CMK (cell line): Measurements from ENCODE around the gene HOXD3.

Experiments used
- DNase-seq: peaks from one replicate; pipeline ENCODE4 v3.0.0-alpha.2; 2010; ENCODE audit warnings: low read depth

Gene HOXD3

DNA sequence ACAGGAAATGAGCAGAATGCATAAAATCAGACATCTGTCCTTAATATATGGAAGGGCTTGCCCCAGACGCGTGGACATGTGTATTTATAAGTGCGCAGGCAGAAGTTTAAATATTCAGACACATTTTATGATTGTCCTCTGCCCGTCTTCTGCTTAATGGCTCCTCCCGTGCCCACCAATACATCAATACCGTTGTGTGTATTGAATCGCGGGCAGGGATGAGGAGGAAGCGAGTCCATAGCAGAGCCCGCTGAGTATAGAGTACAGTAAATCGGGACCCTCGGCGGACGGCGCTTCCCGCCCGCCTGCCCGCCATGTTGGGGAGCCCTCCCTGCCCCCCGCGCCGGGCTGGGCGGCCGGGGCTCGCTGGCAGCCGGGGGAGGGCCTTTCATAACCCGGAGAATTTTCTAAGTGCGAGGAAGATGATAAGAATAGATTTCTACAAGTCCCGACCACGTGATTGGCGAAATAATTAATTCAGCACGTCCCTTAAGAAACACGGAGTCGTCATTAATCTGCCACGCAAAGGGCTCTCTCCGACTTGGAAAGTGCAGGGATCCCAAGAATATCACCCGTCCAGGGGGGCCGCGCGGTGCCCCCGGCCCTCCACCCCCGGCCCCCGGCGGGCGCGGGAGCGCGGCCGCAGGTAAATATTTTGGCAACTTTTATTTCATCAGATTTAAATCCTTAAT is at the start of gene HOXD3:
HOXD3 (plus strand) TSS at position 501 of the 692 bp plus-strand sequence. CDS start 11,808 bp downstream, outside the sequence.
- DNase-seq = no peak

DNA sequence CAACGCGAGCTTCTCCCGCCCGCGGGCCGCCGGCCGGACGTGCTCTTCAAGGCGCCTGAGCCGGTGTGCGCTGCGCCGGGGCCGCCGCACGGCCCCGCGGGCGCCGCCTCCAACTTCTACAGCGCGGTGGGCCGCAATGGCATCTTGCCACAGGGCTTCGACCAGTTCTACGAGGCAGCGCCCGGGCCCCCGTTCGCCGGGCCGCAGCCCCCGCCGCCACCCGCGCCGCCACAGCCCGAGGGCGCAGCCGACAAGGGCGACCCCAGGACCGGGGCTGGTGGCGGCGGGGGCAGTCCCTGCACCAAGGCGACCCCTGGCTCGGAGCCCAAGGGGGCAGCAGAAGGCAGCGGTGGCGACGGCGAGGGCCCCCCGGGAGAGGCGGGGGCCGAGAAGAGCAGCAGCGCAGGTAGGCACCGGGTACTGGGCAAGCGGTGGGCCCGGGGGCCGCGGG is 49.4 kb upstream of the HOXD3 start:
- no peak for DNase-seq

DNA sequence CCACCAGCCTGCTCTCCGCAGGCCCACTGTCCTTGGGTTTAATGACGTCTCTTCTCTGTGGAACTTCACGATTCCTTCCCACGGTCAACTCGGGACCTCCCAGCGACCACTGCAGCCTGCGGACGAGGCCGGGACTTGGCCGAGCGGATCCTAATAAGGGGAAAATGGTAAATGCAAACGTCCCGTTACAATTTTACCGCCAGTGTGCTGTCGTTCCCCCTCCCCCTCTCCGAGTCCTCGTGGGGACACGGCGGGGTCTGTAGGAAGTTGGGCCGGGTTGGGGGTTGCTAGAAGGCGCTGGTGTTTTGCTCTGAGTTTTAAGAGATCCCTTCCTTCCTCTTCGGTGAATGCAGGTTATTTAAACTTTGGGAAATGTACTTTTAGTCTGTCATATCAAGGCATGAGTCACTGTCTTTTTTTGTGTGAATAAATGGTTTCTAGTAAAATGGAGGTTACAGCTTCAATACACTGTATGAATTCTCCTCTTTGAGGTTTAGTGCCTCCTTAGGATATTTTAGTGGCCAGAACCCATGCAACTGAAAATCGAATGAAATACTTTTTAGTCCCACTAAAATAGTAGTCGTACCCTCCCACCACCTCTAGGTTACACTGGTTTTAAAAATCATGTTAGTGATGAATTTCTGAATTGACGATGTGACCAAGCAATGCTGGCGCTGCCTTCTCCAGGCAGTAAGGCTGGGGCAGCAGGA is 47.8 kb upstream of the HOXD3 start:
- no peak for DNase-seq

DNA sequence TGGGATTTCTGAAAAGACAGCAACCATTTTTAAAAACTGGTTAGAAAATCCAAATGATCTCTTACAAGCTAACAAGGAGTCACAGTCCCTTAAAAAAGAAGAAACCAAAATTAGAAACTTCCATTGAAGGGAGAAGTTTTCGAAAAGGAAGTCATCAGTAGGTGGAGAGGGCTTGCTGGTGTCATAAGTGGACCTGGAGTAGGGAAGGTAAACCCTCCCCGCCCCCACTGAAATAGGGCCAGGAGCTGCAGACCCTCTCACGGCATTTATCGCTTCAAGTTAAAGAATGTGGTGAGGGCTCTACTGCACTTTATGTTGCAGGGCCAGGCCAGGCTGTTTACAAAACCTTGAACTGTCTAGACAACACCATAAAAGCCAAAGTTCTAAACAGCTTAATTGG is 47.2 kb upstream of the HOXD3 start:
- DNase-seq = no peak

DNA sequence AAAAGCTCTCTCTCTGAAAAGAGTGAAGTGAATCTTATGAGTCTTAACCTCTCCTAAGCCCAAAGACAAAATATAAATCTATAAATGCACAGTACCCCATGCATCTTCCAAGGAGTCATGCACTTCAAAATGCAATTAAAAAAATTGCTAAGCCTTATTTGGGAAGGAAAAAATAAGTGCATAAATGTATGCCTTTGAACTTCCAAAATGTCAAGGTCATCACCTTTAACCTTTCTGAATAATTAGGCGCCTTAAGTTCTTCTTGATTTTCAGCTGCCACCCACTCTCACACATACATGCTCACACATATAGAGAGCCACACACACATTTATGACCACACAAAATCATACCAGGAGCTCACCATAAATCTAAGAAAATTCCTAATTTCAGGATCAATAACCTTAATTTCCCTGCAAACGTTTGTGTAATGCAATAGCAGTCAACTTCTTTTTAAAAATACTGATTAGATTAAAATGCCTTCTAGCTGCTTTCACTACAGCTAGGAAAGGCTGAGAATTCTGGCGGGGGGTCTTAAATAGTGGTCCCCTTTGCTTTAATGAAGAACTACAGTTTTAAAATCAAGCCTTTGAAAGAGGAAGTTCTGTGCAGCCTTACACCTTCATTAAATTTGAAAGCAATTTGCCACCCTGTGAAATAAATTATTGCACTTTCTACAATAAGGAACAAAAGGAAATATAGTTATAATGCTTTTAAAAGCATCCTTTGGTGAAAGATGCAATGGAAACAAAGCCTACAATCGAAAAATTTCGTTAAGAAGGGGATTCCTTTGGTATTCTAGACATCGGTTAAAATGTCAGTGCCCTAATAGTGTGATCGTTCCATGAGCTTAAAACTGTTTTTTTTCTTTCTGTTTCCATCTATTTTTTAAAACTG is 46.4 kb upstream of the HOXD3 start:
- DNase-seq = no peak

DNA sequence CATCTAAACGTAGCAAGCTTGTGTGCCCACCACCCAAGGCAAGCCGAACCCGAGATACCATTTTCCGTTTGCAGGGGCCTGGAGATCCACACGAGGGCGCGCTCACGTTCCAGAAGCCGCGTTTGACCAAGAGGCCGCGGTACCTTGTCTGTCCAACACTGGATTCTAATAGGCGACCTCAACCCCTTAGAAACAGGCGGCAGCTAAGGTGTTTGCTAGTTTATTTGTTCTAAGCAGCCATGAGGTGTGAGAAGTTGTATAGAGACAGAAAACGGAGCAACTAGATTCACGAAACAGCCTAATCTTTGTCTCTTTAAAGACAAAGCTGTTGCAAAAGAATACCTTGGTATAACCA is 45.8 kb upstream of the HOXD3 start:
- no peak for DNase-seq

DNA sequence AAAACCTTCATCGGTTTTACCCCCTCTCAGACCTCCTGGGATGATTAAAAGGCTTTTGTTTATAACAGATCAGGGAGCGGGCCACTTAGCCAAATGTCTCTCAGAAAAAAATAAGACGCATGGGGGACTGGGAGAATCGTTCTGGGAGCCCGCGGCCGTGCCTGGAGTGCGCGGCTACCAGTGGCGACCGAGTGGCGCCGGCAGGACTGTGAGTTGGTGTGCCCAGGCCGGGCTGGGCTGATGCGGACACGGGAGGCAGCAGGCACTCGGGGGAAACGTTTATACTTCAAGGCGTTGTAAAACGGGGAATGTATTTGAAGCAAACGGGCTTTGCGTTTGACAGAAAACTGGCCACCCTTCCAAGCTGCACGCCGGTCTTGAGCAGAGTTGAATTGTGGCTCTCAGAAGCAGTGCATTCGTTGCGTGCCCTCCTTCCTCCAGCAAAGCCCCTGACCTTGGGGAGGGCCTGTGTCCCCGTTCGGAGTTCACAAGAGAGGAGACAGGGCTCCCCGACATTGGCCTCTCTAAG is 45.2 kb upstream of the HOXD3 start:
- DNase-seq = no peak

DNA sequence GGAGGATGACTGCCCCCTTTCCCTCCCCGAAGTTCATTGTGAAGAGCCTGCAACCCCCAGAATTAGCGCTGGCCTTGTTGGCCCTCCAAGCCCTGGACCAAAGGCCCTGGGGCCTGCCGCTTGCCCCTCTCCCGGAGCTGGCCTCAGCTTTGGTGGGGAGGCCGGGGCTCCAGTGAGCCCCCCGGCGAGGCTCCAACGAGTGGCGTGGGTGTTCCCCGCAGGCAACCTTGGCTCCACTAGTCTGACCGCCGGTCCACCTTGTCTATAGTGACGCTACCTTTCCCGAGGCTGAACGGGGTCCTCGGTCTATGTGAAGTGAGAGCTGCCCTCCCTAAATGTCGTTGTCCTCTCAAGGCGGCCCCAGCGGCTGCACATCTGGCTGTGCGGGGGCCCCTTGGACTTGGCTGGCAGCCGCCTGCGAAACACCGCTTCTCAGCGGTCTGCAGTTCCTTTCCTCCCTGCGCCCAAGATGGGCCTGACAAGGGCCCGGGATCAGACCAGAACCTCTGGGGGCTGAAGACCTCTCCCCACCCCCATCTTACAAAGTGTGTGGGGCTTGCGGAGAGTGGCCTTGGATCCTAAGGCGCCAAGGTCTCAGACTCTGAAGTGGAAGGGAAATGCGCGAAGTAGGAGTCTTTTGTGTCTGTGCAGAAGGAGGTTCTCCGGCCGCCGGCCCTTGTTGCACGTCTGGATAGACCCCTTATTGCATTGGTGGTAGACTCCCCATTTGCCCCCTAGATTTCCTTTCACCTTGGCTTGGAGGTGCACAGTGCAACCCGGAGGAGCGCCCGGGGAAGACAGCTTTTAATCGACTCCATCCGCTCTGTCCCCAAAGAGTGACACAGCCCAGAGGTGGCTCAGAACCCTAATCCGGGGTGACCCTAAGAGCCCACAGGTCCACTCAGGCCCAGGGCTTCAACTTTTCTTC is 44.5 kb upstream of the HOXD3 start:
- DNase-seq = no peak

DNA sequence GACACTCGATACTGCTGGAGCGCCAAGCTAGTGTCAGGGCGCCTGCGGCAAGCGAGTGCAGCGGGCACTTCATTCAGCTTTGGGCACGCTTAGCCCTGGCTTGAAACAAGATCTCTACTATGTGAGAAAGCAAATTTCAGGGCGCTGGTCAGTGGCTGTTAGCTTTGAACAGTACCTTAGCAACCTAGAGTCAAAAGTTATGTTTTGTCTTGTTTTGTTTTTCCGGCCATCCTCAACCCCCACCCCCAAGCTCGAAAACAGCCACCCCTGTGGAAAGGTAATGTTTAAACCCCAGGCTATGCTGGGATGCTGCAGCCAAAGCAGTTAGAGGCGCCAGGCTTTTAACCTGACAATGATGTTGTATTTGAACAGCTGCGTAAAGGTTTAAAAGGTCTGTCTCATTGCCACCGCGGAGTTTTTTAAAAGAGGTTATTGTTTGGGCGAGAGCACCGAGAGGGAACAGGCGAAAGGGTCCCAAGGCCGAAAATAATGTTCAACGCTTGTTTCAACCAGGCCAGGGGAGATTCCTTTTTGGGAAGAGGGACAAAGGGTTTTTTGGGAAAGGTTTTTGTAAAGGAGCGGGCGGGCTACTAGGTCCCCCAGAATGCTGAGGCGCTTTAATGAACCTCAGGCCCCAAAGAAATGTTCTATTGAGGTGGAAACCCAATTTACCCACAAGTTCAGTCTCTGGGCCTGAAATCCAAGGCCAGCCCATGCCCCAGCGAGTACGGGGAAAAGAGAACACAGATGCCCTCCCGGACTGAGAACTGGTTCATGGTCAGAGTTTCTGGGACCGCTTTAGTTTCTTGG is 42.8 kb upstream of the HOXD3 start:
- no peak for DNase-seq

DNA sequence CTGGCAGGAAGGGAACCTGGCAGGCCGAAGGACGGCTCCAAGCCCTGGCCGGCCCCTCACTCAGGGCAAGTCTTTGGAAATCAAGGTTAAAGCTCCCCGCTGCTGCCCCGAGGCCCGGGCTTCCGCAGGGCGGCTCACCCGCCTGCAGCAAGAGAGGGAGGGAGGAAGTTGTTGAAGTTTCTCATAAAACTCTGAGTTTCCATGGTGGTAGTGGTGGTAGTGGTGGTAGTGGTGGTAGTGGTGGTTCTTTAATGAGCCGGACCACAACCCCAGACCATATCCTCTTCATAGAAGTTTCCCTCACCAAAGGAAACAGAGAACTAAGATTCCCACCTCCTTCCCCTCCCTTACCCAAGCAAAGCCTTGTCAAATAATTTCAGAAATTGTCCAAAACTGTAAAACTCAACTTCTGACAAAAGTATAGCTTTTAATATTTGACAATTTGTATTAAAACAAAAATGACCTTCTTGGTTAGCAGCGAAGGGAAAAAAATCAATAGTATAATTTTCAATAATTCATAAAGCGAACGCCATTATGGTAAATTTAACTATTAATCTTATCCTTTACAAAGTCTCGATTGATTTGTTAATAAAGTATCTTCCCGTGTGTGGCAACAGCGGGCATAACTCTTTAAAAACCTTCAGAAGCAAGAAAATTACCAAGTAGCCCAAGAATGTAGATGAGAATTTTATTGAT is 42.0 kb upstream of the HOXD3 start:
- DNase-seq = no peak

DNA sequence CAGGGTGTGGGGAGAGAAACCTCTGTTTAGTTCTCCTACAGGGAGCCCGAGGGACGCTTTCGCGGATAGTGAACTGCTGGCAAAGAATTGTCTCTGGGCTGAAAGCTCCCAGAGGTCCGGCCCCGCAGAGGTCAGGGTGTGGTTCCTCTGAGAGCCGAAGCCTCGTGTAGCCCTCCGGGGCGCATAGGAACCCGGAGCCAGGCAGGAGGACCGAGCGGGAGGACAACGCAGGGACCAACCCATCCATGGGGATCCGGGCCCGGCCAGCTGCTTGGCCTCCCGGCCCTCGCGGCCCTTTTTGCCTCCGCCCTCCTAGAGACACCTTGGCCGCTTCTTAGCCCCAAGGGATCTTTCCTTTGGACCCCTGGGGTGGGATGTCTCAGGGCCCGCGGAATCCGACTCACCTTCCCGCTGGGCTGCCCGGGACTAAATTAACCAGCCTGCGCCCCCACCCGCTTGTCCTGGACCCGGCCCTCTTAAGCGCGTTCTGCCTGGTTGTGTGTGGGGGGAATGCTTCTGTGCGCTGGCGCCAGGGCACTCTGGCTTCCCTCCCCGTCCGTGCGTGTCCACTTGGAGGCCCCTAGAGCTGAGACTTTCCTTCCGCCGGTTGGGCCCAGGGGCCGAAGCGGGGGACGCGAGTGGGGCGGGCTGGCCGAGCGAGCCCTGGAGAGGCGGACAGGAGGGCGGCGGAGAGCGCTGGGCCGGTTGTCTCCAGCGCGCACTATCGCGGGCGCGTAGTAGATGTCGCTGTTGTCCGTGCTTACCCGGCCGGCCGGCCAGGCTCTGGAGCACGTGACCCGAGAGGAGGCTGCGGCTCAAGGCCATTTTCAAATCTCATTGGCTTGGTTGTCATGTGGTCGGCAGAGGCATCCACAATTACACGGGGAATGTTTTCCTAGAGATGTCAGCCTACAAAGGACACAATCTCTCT is 41.0 kb upstream of the HOXD3 start, which contains the start of gene HOXD10:
HOXD10 (plus strand) TSS at position 896 of the 931 bp plus-strand sequence. CDS start 56 bp downstream, outside the sequence.
- DNase-seq = no peak

DNA sequence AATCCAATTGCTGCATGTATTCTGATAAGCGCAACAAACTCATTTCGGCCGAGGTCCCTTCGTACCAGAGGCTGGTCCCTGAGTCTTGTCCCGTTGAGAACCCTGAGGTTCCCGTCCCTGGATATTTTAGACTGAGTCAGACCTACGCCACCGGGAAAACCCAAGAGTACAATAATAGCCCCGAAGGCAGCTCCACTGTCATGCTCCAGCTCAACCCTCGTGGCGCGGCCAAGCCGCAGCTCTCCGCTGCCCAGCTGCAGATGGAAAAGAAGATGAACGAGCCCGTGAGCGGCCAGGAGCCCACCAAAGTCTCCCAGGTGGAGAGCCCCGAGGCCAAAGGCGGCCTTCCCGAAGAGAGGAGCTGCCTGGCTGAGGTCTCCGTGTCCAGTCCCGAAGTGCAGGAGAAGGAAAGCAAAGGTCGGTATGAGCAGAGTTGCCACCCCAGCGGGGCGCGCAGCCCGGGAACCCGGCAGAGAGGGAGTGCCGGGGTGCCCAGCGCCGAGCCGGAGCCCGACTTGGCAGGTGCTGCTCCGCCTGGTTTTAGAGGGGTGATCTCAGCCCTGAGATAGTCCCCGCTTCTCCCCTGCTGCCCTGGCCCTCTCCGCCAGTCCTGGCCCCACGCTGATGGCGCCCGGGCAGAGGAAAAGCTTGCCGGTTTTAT is 39.8 kb upstream of the HOXD3 start:
- no peak for DNase-seq

DNA sequence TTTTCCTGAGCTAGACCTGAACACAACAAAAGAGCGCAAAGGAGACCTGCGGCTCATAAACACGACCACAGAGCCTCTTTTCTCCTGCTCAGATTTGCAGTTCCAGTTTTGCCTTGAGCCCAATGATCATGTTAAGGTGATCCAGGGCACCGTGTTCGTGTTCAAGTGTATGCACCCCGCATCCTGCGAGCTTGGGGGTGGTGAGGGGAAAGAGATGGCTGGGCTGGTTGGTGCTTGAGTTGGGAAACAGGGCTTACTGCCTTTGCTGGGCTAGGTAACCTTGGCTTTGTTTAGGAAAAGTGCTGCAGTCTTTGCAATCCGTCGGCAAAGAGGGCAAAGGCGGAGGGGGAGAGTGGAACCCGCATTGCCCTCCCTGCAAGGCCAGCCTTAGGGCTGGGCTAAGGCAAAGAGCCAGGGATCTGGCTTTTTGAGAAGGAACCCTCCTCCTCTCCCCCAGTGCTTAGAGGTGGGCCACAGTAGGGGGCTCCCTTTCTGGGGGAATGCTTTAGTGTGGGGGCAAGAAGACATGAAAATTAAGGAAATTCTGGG is 39.2 kb upstream of the HOXD3 start:
- DNase-seq = no peak

DNA sequence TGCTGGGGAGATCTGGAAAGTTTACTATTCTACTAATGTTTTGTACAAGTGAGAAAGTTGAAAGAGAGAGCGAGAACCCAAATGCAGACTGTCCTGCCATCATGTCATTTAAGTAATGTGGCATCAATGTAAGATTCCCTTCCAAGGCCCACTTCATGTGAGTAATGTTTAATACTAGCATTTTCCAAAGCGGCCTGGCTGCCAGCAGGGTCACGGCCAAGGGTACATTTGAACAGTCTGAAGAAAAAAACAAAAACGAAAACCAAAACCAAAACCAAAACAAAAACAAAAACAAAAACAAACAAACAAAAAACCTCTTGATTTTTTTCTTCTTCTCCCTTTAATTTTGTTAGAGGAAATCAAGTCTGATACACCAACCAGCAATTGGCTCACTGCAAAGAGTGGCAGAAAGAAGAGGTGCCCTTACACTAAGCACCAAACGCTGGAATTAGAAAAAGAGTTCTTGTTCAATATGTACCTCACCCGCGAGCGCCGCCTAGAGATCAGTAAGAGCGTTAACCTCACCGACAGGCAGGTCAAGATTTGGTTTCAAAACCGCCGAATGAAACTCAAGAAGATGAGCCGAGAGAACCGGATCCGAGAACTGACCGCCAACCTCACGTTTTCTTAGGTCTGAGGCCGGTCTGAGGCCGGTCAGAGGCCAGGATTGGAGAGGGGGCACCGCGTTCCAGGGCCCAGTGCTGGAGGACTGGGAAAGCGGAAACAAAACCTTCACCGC is 38.3 kb upstream of the HOXD3 start:
- DNase-seq = no peak

DNA sequence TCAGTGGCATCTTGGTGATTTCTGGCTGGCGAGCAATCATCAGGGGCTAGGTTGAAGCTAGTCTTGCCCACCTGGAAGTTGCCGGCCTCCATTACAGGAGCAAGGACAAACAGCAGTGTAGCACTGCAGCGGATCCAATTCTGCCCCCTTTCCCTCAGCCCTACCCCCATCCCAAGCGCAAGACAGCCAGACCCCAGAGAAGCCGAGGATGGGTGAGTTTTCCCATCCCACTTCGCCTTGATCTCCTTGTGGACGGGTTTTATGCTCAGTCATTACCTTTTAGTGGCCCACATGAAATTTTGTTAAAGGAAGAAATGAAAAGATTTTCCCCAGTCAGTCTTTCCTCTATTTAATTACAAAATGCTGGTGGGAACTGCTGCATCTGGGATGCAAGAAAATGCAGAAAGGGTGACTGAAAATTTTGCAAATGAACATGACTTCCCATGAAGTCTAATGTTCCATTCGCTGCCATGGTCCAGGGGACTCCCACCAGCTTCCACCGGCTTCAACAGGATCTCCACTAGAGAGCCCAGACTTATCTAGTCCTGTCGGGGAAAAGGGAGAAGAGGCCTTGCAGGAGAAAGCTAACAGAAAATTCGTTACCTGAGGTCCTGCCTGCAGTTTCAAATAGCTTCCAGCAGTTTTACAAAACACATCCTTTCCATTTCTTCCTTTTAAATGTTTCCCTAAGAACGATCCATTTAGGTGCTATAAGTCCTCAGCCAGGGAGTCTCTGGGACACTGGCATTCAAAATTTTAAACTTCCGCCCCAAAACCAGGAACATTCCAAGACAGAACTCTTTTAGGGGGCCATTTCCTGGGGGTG is 36.5 kb upstream of the HOXD3 start:
- DNase-seq = no peak
